Brain pericyte (primary cell): Measurements from ENCODE around the gene TNN.
"Not testable (repeated sequence)": the region's sequence is repeated elsewhere in the genome, so short reads cannot be mapped to it uniquely, and the experiment has no call there.

Source experiments
- DNase-seq: peaks from one replicate; pipeline ENCODE4 v3.0.0-alpha.2; 2012; ENCODE audit warnings: low read depth, low spot score

Gene TNN

GRCh38 chr1:175067362-175068106 lies at the start of gene TNN:
Gene TNN (plus strand): TSS chr1:175067833. CDS start chr1:175077419, 9,586 bp downstream.
- no peak for DNase-seq

- DNase-seq = no peak
Measured at GRCh38 chr1:175019524-175019923, 48.1 kb upstream of the TNN start.

DNA sequence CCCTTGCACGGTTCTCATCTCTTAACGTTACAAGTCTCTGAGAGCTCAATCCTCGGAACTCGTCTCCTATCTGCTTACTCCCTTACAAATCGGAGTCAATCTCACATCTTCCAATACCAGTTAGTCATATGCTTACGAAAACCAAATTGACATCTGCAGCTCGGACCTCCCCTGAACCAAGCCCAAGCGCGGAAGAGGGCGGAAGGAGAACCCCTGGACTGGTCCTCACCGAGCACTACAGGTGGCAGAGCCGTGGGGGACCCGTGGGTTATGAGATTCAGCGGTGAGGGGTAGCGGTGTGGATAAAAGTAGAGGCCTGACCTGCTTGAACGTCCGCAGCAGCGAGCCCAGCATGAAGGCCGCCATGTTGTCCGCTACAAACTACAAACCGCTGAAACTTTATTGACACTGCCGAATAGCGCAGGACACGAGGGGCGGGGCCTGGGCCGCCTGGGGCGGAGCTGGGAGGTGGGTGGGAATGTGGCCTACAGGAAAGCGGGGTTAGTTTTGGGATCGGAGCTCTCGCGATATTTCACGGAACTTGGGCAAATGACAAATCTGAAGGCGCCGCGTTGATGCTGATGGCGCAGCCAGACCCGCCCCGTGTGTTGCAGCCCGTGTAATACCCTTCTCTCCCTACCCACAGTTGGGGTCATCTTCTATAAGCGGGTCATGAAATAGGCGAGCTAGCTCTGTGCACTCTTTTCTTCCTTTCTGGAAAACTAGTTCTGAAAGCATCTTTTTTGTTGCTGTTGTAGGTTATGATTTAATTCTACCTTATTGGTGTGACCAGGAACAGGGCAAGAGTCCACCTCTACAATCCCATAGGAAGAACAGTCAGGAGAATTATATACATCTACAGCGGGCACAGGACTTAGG lies 44.4 kb upstream of the TNN start, which contains the start of gene MRPS14:
Gene MRPS14, minus strand, starts transcription at position 383 of the 879 bp plus-strand sequence. Its CDS starts 17 bp downstream, at position 366.
- peak; percentile 95 for DNase-seq

DNA sequence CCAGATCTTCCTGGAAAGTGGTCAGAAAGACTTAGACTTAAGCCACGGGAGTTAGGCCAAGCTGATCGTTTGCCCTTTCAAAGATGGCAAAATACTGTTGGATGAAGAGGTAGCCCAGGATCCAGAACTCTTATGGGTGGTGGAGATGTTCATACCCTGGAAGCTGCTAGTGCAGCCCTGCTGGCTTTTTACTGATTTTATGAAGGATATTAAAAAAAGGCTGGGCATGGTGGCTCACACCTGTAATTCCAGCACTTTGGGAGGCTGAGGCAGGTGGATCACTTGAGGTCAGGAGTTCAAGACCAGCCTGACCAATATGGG lies 43.8 kb upstream of the TNN start:
- DNase-seq = not testable (repeated sequence)

DNA sequence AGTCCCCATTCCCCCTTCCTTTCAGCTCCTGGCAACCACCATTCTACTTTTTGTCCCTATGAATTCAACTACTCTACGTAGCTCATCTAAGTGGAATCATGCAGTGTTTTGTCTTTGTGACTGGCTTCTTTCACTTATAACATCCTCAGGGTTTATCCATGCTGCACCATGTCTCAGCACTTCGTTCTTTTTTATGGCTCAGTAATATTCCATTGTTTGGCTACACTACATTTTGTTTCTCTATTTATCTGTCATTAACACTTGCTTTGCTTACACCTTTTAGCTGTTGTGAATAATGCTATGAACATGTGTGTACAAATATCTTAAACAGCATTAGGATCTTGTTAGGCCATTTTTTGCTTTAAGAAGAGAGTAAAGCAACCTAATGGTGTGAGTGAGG lies 42.9 kb upstream of the TNN start:
- no peak for DNase-seq

DNA sequence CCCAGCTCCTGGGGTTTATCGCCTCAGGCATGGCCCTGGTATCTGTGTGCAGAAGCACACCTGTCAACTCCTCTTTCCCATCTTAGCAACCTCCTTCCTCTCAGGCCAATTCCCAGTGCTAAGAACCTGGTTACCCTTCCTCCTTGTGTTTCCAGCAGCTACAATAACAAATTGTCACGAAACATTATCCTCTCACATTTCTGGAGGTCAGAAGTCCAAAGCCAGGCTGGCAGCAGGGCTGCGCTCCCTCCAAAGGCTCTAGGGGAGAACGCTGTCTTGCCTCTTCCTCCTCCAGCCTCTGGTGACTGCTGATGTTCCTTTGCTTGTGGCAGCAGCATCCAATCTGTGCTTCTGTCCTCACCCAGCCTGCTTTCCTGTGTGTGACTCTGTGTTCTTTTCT lies 33.7 kb upstream of the TNN start:
- no peak for DNase-seq

DNA sequence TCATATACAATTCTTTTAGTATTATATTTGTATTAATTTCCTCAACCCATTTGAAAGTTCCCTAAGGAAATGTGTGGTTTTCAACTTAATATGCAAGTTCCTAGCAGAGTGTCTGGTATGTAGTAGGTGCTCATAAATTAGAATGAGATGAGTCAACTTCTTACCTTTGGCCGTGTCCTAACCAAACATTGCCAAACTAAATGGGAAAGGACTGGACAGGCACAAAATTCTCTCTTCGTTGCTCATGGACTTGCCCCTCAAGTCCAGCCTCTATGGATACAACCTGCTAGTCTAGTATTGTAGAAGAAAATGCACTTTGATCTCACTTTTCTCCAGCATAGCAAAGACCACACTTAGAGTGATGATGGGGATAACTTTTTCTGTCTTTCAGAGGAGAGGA lies 32.9 kb upstream of the TNN start:
- DNase-seq = no peak

- no peak for DNase-seq
Measured at GRCh38 chr1:175035865-175036264, 31.8 kb upstream of the TNN start.

DNA sequence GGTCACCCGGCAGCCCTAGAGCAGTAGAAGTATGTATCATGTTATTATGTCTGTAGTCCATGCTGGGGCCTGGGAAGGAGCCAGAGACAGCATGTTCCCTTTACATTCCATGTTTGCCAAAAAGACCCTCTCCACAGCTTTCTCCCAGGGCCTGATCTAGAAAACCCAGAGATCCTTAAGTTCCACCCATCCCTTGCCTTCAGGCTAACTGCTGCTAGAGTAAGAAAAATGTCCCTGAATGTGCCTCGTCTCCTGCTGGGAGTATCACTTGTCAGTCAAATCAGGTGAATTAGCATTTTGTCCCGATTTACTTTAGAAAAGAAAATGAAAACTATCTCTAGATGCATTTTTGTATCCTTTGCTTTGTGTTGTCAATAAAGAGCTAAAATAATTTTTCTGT lies 31.2 kb upstream of the TNN start:
- DNase-seq = no peak

DNA sequence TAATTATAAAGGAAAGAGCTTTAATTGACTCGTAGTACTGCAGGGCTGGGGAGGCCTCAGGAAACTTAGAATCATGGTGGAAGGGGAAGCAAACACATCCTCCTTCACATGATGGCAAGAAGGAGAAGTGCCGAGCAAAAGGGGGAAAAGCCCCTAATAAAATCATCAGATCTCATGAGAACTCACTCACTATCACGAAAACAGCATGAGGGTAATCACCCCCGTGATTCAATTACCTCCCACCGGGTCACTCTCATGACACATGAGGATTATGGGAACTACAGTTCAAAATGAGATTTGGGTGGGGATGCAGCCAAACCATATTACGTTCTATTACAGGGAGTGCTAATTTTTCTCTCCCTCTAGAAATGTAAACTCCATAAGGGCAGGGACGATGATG lies 30.2 kb upstream of the TNN start:
- no peak for DNase-seq

GRCh38 chr1:175040324-175040879 lies 27.2 kb upstream of the TNN start:
- no peak for DNase-seq

- DNase-seq = no peak
Measured at GRCh38 chr1:175042650-175043049, 25.0 kb upstream of the TNN start.

DNA sequence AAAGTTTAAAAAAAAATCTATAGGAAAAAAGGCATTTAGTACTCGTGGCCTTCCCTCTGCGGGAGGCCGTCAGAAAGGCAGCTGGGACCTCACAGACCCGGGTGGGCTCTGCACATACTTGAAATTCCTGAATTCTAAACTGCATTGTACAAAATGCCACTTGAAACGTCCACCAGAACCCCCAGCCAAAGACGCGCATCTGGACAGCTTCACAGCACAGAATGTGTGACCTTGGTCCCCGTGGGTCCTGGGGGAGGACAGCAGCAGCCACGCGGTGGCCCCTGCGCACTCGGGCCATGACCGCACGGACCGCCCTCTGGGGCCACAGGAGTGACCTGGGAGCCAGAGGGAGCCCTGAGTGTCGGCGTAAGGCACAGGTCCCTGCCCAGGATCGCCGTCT lies 23.8 kb upstream of the TNN start:
- DNase-seq = no peak

GRCh38 chr1:175044591-175044990 lies 23.0 kb upstream of the TNN start:
- not testable (repeated sequence) for DNase-seq

DNA sequence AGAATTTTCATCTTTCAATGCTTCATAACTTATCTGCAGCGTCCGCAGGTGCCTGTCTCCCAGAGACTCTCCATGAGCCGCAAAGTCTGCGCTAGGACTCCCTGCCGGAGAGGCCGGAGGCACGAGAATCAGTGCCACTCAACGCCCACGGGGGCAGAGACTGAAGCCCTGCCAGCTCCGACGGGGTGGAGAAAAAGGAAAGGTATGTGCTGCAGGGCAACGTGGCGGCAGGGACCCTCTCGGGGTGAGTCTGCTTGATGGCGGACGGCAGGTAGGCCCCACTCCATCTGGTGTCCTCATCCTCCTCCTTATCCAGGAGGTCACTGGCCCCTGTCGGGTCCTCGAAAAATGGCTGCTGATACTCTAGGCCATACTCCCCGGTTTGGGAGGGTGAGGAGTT lies 22.5 kb upstream of the TNN start:
- no peak for DNase-seq

DNA sequence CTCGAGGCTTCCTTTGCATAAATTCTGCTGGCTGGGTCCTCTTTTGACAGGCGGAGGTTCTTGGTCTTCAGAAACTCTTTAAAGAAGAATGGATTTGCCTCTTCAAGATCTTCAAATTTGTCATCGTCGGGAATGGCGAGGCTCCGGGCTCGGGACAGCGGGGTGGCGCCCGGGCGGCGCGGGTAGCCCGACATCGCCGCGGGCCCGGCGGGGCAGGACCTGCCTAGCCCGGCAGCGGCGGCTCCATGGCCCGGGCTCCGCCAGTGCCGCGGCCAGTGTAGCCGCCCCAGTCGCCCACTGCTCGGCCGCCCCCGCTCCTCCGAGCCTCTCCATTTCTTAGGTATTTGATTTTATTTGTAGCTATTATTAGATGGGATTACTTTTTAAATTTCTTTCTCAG lies 22.1 kb upstream of the TNN start:
- DNase-seq = no peak

DNA sequence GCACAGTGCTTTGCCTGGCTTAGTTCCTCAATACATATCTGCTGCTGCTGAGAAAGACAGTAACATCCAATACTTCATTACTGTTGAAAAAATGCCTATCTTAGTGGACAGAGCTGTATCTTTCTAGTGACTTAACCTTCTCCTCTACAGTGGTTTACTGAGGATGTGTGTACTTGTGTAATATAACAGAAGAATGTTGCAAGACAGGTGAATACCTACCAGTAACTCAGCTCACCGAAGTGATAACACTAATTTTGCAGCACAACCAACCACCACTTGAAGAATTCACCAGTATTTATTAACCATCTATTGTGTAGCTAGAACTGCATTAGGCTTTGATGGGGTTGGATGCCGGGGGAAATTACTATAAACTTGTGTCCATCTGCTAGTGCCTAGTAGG lies 16.6 kb upstream of the TNN start:
- DNase-seq = no peak

DNA sequence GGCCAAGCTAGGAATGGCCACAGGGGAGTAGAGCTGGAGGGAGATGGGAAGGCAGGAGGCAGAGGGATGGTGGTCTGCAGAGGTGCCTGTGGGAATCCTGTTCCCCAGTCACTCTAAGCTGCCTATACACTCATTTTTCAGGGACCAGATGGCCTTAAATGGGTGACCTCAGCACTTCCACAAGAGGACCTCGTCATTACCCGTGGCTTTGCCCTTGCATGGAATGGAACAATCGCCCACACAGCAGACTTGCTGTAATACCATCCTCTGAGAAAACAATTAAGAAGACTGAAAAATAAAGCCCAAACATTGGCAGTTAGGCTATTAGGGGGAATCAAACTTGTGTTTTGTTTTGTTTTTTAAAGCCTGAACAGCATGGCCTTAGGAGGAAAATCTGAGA lies 12.9 kb upstream of the TNN start:
- no peak for DNase-seq

DNA sequence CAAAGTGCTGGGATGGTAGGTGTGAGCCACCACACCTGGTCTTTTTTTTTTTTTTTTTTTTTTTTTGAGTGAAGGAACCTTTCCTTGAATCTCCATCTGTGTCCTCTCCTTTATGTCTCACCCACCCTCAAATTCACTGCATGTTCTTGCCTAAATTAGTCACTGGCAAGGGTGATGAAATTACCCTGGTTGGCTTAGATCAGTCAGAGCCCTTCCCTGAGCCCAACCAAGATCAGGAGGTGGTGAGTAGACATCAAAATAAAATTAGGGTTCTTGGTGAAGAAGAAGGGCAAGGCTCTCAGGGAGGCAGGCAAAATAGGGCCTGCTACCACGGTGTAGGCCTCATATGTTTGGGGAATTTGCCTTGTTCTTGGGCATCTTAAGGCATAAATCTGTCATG lies 5.3 kb upstream of the TNN start:
- DNase-seq = no peak

- no peak for DNase-seq
Measured at GRCh38 chr1:175062858-175063257, 4.8 kb upstream of the TNN start.

DNA sequence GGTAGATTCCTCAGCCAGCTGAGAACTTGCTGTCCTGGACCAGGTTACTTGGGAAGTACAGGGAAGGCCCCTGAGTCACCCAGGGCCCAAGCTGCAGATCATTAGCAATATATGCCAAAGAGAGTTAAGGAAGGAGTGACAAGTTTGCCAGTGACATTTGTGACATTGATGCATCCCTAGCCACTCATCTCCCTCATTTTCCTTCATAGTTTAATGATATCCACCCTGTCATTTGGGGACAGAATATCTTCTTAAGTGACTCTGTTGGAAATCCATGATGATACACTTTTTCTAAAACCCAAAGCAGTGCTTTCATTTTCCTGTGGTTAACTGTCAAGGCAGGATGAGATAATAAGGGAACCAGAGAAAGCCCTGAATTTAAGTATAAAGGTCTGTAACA lies 3.2 kb downstream of the TNN start:
- DNase-seq = no peak

DNA sequence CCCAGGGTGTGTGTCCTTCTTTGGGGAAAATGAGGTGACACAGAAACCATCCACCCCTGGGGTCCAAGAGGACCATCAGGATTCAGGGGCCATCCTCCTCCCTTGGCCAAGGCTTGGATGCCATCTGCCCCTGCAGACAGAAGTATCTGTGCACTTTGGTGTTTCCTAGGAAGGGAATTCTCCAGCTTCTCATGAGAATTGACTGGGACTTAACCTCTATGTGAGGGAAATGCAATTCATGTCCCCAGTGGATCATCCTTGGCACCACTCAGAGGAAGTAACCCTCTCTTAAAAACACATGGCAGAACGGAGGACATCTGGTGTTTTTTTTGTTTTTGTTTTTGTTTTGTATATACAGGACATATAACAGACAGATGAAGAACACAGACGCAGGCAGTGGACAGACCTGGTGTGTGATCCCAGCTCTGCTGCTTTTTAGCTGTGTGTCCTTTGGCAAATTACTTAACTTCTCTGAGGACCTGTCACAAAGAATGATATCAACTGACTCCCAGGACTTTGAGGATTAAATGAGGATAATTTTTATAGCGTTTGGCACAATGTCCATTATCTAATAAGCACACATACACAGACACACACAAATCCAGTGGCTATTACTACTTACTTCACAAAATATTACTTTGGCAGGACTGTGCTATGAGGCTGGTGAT lies 3.8 kb downstream of the TNN start:
- no peak for DNase-seq
